Stimulated activated effector memory CD8-positive, alpha-beta T cell treated with anti-CD3 and anti-CD28 coated beads, Interleukin-12 subunit alpha, Interleukin-12 subunit beta, amount 100 ng/mL, for 72 hours (primary cell): ENCODE data around the gene NRCAM.

Experiments
- ATAC-seq: fragments of 150-1000 bp; cut with Tn5 transposase; 2 replicates; pipeline ENCODE4 v1.10.0; 2021
- DNase-seq, 2 donors: peaks; one replicate each; pipeline ENCODE4 v3.0.0; 2021 to 2022; ENCODE audit warnings: low spot score in 2 of 2
- H3K27ac Mint-ChIP-seq: one replicate; pipeline ENCODE4 v1.8.0; 2022; ENCODE audit warnings: mild to moderate bottlenecking, mixed read lengths
- H3K36me3 Mint-ChIP-seq: one replicate; pipeline ENCODE4 v1.8.0; 2022; ENCODE audit warnings: mild to moderate bottlenecking, mixed read lengths
- H3K4me1 Mint-ChIP-seq: one replicate; pipeline ENCODE4 v1.8.0; 2022; ENCODE audit warnings: mixed read lengths
- H3K4me3 Mint-ChIP-seq: one replicate; pipeline ENCODE4 v1.8.0; 2022; ENCODE audit warnings: mild to moderate bottlenecking, mixed read lengths
- H3K9me3 Mint-ChIP-seq: one replicate; pipeline ENCODE4 v1.8.0; 2022; ENCODE audit warnings: mixed read lengths

Gene NRCAM

GRCh38 chr7:108330227-108330626, 126.0 kb downstream of the NRCAM start:
- Mint-ChIP-seq H3K4me1 (no peaks in the 10 kb centered on the region), H3K4me3 (no peak overlapping the region), H3K9me3 (no peaks in the 10 kb centered on the region), H3K27ac (no peak overlapping the region), H3K36me3 (no peaks in the 10 kb centered on the region)
- DNase-seq = no peak
- no peak for ATAC-seq

GRCh38 chr7:108329514-108329913, 126.7 kb downstream of the NRCAM start:
- DNase-seq (no peak), ATAC-seq (no peak)
- Mint-ChIP-seq H3K4me1 (no peaks in the 10 kb centered on the region), H3K27ac (no peak overlapping the region), H3K4me3 (no peak overlapping the region), H3K36me3 (no peaks in the 10 kb centered on the region), H3K9me3 (no peaks in the 10 kb centered on the region)

- DNase-seq (no peak), ATAC-seq (no peak)
- H3K4me1 Mint-ChIP-seq = no peaks in the 10 kb centered on the region
- no peaks in the 10 kb centered on the region for H3K36me3 Mint-ChIP-seq
- H3K9me3 Mint-ChIP-seq = no peaks in the 10 kb centered on the region
- no peak overlapping the region for H3K4me3 Mint-ChIP-seq
- no peak overlapping the region for H3K27ac Mint-ChIP-seq
Measured at GRCh38 chr7:108328174-108328651, 128.0 kb downstream of the NRCAM start.

GRCh38 chr7:108327353-108327752, 128.9 kb downstream of the NRCAM start:
- Mint-ChIP-seq H3K27ac (no peak overlapping the region), H3K36me3 (no peaks in the 10 kb centered on the region), H3K9me3 (no peaks in the 10 kb centered on the region), H3K4me3 (no peak overlapping the region), H3K4me1 (no peaks in the 10 kb centered on the region)
- no peak for DNase-seq
- no peak for ATAC-seq

GRCh38 chr7:108326938-108327337, 129.3 kb downstream of the NRCAM start:
- Mint-ChIP-seq H3K27ac (no peak overlapping the region), H3K9me3 (no peaks in the 10 kb centered on the region), H3K36me3 (no peaks in the 10 kb centered on the region), H3K4me3 (no peak overlapping the region), H3K4me1 (no peaks in the 10 kb centered on the region)
- ATAC-seq (no peak), DNase-seq (no peak)

- Mint-ChIP-seq H3K4me1 (no peaks in the 10 kb centered on the region), H3K27ac (no peak overlapping the region)
- ATAC-seq = no peak
Measured at GRCh38 chr7:108324053-108325038, 131.9 kb downstream of the NRCAM start.

GRCh38 chr7:108322925-108323832, 133.1 kb downstream of the NRCAM start:
- Mint-ChIP-seq H3K4me3 (no peak overlapping the region), H3K9me3 (no peaks in the 10 kb centered on the region), H3K36me3 (no peaks in the 10 kb centered on the region), H3K4me1 (no peaks in the 10 kb centered on the region), H3K27ac (no peak overlapping the region)
- ATAC-seq (no peak), DNase-seq (no peak)

More at GRCh38 chr7:108324053-108325038, 131.9 kb downstream of the NRCAM start:
- no peaks in the 10 kb centered on the region for H3K9me3 Mint-ChIP-seq
- H3K4me3 Mint-ChIP-seq = no peak overlapping the region
- H3K36me3 Mint-ChIP-seq = no peaks in the 10 kb centered on the region
- no peak for DNase-seq

- ATAC-seq (no peak), DNase-seq (no peak)
- Mint-ChIP-seq H3K4me1 (no peaks in the 10 kb centered on the region), H3K9me3 (no peaks in the 10 kb centered on the region), H3K36me3 (no peaks in the 10 kb centered on the region), H3K4me3 (no peak overlapping the region), H3K27ac (no peak overlapping the region)
Measured at GRCh38 chr7:108322046-108322445, 134.2 kb downstream of the NRCAM start.

- no peaks in the 10 kb centered on the region for H3K9me3 Mint-ChIP-seq
- H3K27ac Mint-ChIP-seq = no peak overlapping the region
- no peaks in the 10 kb centered on the region for H3K36me3 Mint-ChIP-seq
- ATAC-seq (no peak), DNase-seq (no peak)
- H3K4me3 Mint-ChIP-seq = no peak overlapping the region
- H3K4me1 Mint-ChIP-seq = no peaks in the 10 kb centered on the region
Measured at GRCh38 chr7:108321359-108321758, 134.9 kb downstream of the NRCAM start.

- Mint-ChIP-seq H3K9me3 (no peaks in the 10 kb centered on the region), H3K27ac (no peak overlapping the region), H3K4me3 (no peak overlapping the region), H3K4me1 (no peaks in the 10 kb centered on the region), H3K36me3 (no peaks in the 10 kb centered on the region)
- DNase-seq (no peak), ATAC-seq (no peak)
Measured at GRCh38 chr7:108316708-108317107, 139.5 kb downstream of the NRCAM start.

GRCh38 chr7:108314551-108314950, 141.7 kb downstream of the NRCAM start:
- H3K4me3 Mint-ChIP-seq = no peak overlapping the region

GRCh38 chr7:108314049-108314448, 142.2 kb downstream of the NRCAM start:
- ATAC-seq = no peak
- Mint-ChIP-seq H3K4me3 (no peak overlapping the region), H3K27ac (no peak overlapping the region), H3K4me1 (no peaks in the 10 kb centered on the region), H3K36me3 (no peaks in the 10 kb centered on the region), H3K9me3 (no peaks in the 10 kb centered on the region)
- DNase-seq = no peak

More at GRCh38 chr7:108314551-108314950, 141.7 kb downstream of the NRCAM start:
- Mint-ChIP-seq H3K27ac (no peak overlapping the region), H3K9me3 (no peaks in the 10 kb centered on the region), H3K36me3 (no peaks in the 10 kb centered on the region), H3K4me1 (no peaks in the 10 kb centered on the region)
- DNase-seq (no peak), ATAC-seq (no peak)

GRCh38 chr7:108313086-108313485, 143.2 kb downstream of the NRCAM start:
- ATAC-seq = no peak
- H3K4me1 Mint-ChIP-seq = no peaks in the 10 kb centered on the region

GRCh38 chr7:108311446-108312168, 144.6 kb downstream of the NRCAM start:
- Mint-ChIP-seq H3K36me3 (no peaks in the 10 kb centered on the region), H3K4me3 (no peak overlapping the region), H3K4me1 (no peaks in the 10 kb centered on the region)

More at GRCh38 chr7:108313086-108313485, 143.2 kb downstream of the NRCAM start:
- no peak for DNase-seq
- no peak overlapping the region for H3K4me3 Mint-ChIP-seq
- H3K36me3 Mint-ChIP-seq = no peaks in the 10 kb centered on the region
- H3K9me3 Mint-ChIP-seq = no peaks in the 10 kb centered on the region
- no peak overlapping the region for H3K27ac Mint-ChIP-seq

GRCh38 chr7:108310351-108310750, 145.9 kb downstream of the NRCAM start:
- ATAC-seq (no peak), DNase-seq (no peak)
- Mint-ChIP-seq H3K36me3 (no peaks in the 10 kb centered on the region), H3K4me1 (no peaks in the 10 kb centered on the region), H3K4me3 (no peak overlapping the region), H3K27ac (no peak overlapping the region), H3K9me3 (no peaks in the 10 kb centered on the region)

More at GRCh38 chr7:108311446-108312168, 144.6 kb downstream of the NRCAM start:
- Mint-ChIP-seq H3K27ac (no peak overlapping the region), H3K9me3 (no peaks in the 10 kb centered on the region)
- peak; percentile 70 for ATAC-seq
- DNase-seq = no peak
